GM18861 (cell line): ENCODE measurements around the gene HERC2.
"Not testable (repeated sequence)": the region's sequence is repeated elsewhere in the genome, so short reads cannot be mapped to it uniquely, and the experiment has no call there.

Source experiments
- ATAC-seq: cut with Tn5 transposase; IDR thresholded peaks from one replicate; pipeline ENCODE4 v1.9.1; 2021; ENCODE audit not compliant: unreplicated experiment

Gene HERC2

GRCh38 chr15:28228990-28229640, 92.9 kb downstream of the HERC2 start:
- not testable (repeated sequence) for ATAC-seq

GRCh38 chr15:28228096-28228495, 93.9 kb downstream of the HERC2 start:
- ATAC-seq: no peak

DNA sequence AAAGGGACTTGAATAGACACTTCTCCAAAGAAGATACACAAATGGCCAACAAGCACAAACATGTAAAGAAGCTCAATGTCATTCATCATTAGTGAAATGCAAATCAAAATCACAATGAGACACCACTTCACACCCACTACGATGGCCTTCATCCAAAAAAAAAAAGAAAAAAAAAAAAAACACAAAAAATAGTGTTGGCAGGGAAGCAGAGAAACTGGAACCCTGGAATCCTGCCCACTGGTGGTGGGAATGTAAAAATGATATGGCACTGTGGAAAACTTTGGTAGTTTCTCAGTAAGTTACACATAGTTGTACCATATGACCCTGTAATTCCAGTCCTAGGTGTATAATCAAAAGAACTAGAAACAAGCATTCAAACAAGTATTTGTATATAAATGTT, 94.7 kb downstream of the HERC2 start:
- ATAC-seq: not testable (repeated sequence)

GRCh38 chr15:28222612-28223011, 99.4 kb downstream of the HERC2 start:
- ATAC-seq: not testable (repeated sequence)

DNA sequence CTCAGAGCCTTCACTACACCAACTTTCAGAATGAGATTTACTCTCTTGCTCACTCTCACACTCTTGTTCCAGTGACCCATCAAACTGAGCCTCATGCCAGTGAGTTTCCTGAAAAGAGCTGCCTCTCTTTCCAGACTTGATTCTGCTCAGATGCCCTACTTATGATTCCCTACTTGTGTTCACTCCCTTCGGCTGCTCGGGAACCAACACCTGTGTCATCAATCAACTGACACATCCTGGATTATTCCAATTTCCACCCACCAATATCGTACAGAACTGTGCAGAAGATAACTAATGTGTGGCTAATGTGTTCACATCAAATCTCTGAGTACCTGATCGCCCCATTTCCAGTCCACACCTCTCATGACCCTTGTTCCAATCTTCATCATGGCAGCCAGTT, 100.3 kb downstream of the HERC2 start:
- ATAC-seq: not testable (repeated sequence)

GRCh38 chr15:28219116-28219515, 102.9 kb downstream of the HERC2 start:
- no peak for ATAC-seq

DNA sequence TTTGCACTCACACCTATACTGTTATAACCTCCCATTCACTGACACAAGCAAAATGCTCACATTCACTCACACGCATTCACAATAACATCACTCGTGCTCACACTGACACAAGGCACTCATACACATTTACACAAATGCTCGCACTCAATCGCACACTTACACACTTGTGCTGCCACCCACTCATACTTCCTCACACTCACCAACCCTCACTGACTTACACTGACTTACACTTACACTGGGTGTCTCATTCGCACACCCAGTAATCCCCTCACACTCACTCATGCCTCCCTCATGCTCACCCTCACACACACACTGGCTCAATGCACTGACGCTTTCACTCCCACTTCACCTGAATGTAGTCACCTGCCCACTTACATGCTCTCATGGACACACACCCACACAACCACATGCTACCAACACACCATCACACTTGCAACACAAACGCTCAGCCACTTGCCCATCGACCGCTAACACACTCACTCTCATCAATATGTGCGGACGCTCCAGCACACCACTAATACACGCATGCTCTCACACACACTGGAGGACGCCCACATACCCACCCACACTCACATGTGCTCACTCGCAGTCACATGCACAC, 104.9 kb downstream of the HERC2 start:
- ATAC-seq: not testable (repeated sequence)

GRCh38 chr15:28215521-28215920, 106.5 kb downstream of the HERC2 start:
- ATAC-seq: not testable (repeated sequence)

- ATAC-seq: not testable (repeated sequence)
Measured at GRCh38 chr15:28214006-28214790, 107.8 kb downstream of the HERC2 start.

DNA sequence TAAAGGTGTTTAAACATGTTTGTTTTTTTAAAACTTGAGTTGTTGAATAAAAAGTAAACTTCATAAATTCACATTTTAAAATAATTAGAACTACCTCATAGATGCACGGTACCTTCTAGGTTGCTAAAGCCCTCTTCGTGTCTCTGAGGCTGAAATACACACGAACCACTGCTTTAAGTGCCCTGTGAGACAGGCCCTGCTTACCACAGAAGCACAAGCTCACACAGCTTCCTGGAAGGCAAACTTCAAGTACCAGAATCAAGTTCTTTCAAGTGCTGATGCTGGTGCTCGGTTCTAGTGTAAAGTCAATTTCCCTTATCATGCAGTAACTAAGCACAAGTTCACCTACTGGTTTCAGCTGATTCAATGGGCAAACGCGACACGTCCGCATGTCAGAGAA, 108.6 kb downstream of the HERC2 start:
- ATAC-seq: not testable (repeated sequence)

DNA sequence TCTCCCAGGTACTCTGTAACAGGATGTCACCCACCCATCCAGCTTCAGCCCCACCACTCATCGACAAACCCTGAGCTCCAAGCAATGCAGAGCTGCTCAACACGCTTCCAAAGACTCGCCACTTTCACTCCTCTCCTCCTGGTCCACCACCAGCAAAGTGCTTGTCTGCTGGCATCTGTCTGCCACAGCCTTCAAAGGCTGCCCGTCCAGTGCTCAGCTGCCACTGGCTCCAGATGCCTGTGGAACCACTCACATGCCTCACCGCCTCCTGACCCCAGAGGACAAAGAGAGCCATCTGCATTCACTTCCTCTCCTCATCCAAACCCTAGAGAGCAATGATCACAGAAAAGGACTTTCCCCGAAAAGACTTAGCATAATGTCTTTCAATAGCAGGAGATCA, 113.4 kb downstream of the HERC2 start:
- ATAC-seq: no peak

GRCh38 chr15:28205640-28206039, 116.3 kb downstream of the HERC2 start:
- not testable (repeated sequence) for ATAC-seq

GRCh38 chr15:28203055-28203828, 118.7 kb downstream of the HERC2 start:
- not testable (repeated sequence) for ATAC-seq

GRCh38 chr15:28202124-28202523, 119.9 kb downstream of the HERC2 start:
- not testable (repeated sequence) for ATAC-seq

DNA sequence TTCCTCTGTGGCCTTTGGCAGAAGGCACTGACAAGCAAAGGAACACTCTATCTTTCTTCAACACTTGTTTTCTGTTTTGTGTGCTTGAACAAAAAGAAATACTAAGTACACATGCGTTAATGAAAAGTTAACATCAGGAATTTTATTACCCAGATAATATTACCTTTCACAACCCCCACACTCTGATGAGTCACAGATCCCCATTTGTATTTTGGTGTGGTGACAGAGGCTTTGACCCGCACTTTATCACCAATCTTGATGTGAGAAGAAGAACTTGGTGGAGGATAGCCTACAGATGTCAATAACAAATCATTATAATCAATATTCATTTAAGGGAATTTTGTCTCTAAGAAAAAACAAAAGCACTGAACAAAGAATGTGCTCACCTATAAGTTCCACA, 123.8 kb downstream of the HERC2 start:
- not testable (repeated sequence) for ATAC-seq

GRCh38 chr15:28197694-28198093, 124.3 kb downstream of the HERC2 start:
- not testable (repeated sequence) for ATAC-seq

DNA sequence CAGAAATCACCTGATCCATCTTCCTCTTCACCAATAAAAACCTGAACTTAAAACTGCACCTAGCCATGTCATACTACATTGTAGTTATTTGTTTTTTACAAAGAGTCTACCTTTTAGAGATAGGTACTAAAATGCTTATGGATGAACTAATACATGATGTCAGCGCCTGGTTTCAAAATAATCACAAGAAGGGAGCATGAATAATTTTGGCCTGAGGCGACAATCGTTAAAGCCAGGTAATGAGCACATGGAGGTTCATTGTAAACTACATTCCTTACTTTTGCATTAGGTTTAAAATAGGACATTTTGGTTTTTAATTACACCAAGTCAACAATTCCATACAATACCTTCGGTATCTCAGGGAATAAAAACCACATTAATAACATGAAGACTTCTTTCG, 125.4 kb downstream of the HERC2 start:
- ATAC-seq: not testable (repeated sequence)

- ATAC-seq: no peak
Measured at GRCh38 chr15:28192772-28193171, 129.2 kb downstream of the HERC2 start.

- no peak for ATAC-seq
Measured at GRCh38 chr15:28191832-28192231, 130.1 kb downstream of the HERC2 start.

DNA sequence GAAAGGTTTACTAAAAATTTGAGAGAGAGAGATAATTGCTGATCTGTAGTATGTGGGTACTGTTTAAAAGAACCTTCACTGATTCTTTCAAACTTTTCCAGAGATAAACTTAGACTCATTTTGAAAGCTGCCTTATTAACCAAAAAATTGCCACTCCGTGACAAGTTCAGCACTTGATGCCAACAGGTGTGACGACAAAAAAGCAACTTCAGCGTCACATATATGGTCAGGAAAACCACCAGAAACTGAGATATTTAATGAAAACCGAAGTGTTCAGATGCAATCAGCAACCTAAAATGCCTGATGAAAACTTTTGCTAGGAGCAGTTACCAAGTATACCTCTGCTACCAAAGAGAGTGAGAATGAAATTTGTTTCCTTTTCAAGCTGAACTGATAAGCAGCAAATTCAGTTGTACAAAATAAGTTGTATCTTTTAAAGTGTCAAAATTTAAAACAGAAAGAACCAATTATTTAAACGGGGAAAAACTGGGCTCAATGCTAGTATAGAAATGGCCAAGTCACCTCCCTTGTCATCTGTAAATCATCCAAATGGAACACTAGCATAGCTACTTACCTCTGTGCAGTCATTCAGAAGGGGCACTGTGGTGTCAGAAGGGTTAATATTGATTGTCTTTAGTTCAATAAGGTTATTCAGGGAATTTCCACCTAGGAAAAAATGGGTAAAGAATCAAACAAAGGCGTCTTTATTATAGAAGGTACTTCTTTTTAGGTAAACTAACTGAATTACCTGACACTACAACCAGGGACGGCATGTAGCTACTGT, 131.4 kb downstream of the HERC2 start:
- ATAC-seq: no peak
